ENCODE measurements around the gene CACNB2.

The CACNB2 gene

GRCh38 chr10:18319628-18320027 lies 179.4 kb downstream of the CACNB2 start:
- DNase-seq (ENCODE audit: low read depth in 1 of 2, low spot score in 1 of 2) = no peak
- Histone ChIP-seq H3K27ac (replicated peaks) (no peak overlapping the region), H3K4me3 (replicated peaks; ENCODE audit: insufficient read depth, low read length) (no peak overlapping the region), H3K27me3 (ENCODE audit: insufficient read depth, poor library complexity, severe bottlenecking) (no peaks in the 10 kb centered on the region)
- TF ChIP-seq SPI1 (IDR thresholded peaks at IDR 0.05; ENCODE audit: borderline replicate concordance, low read depth) = no peak

- no peak overlapping the region for H3K27ac ChIP-seq (replicated peaks)
- TF ChIP-seq, protein P1, sequence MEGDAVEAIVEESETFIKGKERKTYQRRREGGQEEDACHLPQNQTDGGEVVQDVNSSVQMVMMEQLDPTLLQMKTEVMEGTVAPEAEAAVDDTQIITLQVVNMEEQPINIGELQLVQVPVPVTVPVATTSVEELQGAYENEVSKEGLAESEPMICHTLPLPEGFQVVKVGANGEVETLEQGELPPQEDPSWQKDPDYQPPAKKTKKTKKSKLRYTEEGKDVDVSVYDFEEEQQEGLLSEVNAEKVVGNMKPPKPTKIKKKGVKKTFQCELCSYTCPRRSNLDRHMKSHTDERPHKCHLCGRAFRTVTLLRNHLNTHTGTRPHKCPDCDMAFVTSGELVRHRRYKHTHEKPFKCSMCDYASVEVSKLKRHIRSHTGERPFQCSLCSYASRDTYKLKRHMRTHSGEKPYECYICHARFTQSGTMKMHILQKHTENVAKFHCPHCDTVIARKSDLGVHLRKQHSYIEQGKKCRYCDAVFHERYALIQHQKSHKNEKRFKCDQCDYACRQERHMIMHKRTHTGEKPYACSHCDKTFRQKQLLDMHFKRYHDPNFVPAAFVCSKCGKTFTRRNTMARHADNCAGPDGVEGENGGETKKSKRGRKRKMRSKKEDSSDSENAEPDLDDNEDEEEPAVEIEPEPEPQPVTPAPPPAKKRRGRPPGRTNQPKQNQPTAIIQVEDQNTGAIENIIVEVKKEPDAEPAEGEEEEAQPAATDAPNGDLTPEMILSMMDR (IDR thresholded peaks at IDR 0.05; ENCODE audit: insufficient read depth, low read length) = no peak
- TF ChIP-seq GABPA (IDR thresholded peaks at IDR 0.05; ENCODE audit: low read depth) (no peak), SPI1 (IDR thresholded peaks at IDR 0.05; ENCODE audit: borderline replicate concordance, low read depth) (no peak), POLR2AphosphoS5 (IDR thresholded peaks at IDR 0.05; ENCODE audit: low read depth) (no peak)
- TF ChIP-seq, protein P2, sequence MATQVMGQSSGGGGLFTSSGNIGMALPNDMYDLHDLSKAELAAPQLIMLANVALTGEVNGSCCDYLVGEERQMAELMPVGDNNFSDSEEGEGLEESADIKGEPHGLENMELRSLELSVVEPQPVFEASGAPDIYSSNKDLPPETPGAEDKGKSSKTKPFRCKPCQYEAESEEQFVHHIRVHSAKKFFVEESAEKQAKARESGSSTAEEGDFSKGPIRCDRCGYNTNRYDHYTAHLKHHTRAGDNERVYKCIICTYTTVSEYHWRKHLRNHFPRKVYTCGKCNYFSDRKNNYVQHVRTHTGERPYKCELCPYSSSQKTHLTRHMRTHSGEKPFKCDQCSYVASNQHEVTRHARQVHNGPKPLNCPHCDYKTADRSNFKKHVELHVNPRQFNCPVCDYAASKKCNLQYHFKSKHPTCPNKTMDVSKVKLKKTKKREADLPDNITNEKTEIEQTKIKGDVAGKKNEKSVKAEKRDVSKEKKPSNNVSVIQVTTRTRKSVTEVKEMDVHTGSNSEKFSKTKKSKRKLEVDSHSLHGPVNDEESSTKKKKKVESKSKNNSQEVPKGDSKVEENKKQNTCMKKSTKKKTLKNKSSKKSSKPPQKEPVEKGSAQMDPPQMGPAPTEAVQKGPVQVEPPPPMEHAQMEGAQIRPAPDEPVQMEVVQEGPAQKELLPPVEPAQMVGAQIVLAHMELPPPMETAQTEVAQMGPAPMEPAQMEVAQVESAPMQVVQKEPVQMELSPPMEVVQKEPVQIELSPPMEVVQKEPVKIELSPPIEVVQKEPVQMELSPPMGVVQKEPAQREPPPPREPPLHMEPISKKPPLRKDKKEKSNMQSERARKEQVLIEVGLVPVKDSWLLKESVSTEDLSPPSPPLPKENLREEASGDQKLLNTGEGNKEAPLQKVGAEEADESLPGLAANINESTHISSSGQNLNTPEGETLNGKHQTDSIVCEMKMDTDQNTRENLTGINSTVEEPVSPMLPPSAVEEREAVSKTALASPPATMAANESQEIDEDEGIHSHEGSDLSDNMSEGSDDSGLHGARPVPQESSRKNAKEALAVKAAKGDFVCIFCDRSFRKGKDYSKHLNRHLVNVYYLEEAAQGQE (IDR thresholded peaks at IDR 0.05; ENCODE audit: insufficient replicate concordance, low read depth) = no peak
- no peaks in the 10 kb centered on the region for H3K27me3 ChIP-seq (ENCODE audit: insufficient read depth, poor library complexity, severe bottlenecking)
- no peak overlapping the region for H3K4me3 ChIP-seq (replicated peaks; ENCODE audit: insufficient read depth, low read length)
- no peak for DNase-seq (ENCODE audit: low read depth in 1 of 2, low spot score in 1 of 2)
Observed at GRCh38 chr10:18321371-18321770, 181.1 kb downstream of the CACNB2 start.

GRCh38 chr10:18323916-18324315 lies 183.7 kb downstream of the CACNB2 start:
- no peak overlapping the region for H3K27ac ChIP-seq (replicated peaks)

DNA sequence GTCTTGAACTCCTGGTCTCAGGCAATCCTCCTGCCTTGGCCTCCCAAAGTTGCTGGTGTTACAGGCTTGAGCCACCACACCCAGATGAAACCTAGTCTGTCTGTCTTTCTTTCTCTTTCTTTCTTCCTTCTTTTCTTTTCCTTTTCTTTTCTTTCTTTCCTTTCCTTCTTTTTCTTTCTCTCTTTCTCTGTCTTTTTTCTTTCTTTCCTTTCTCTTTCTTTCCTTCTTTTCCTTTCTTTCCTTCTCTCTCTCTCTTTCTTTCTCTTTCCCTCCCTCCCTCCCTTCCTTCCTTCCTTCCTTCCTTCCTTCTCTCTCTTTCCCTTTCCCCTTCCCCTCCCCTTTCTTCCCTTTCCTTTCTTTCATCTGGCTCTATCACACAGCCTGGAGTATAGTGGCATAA lies 185.2 kb downstream of the CACNB2 start:
- Histone ChIP-seq H3K27me3 (ENCODE audit: insufficient read depth, poor library complexity, severe bottlenecking) (no peaks in the 10 kb centered on the region), H3K4me3 (replicated peaks; ENCODE audit: insufficient read depth, low read length) (no peak overlapping the region), H3K27ac (replicated peaks) (no peak overlapping the region)
- no peak for DNase-seq (ENCODE audit: low read depth in 1 of 2, low spot score in 1 of 2)
- TF ChIP-seq GABPA (IDR thresholded peaks at IDR 0.05; ENCODE audit: low read depth) (no peak), POLR2AphosphoS5 (IDR thresholded peaks at IDR 0.05; ENCODE audit: low read depth) (no peak), SPI1 (IDR thresholded peaks at IDR 0.05; ENCODE audit: borderline replicate concordance, low read depth) (no peak)
- TF ChIP-seq, protein P1 (IDR thresholded peaks at IDR 0.05; ENCODE audit: insufficient read depth, low read length) = no peak
- TF ChIP-seq, protein P2 (IDR thresholded peaks at IDR 0.05; ENCODE audit: insufficient replicate concordance, low read depth) = no peak

More at GRCh38 chr10:18323916-18324315, 183.7 kb downstream of the CACNB2 start:
- H3K27me3 ChIP-seq (ENCODE audit: insufficient read depth, poor library complexity, severe bottlenecking) = no peaks in the 10 kb centered on the region
- DNase-seq (ENCODE audit: low read depth in 1 of 2, low spot score in 1 of 2) = no peak
- TF ChIP-seq, protein P2 (IDR thresholded peaks at IDR 0.05; ENCODE audit: insufficient replicate concordance, low read depth) = no peak
- TF ChIP-seq GABPA (IDR thresholded peaks at IDR 0.05; ENCODE audit: low read depth) = no peak
- TF ChIP-seq, protein P1 (IDR thresholded peaks at IDR 0.05; ENCODE audit: insufficient read depth, low read length) = no peak
- TF ChIP-seq POLR2AphosphoS5 (IDR thresholded peaks at IDR 0.05; ENCODE audit: low read depth) = no peak
- no peak for TF ChIP-seq SPI1 (IDR thresholded peaks at IDR 0.05; ENCODE audit: borderline replicate concordance, low read depth)
- H3K4me3 ChIP-seq (replicated peaks; ENCODE audit: insufficient read depth, low read length) = no peak overlapping the region

All from HL-60 (cell line).